Tibial nerve (tissue), 4 donors: ENCODE measurements around the gene P2RY11. TPM values are rescaled to one million over a fixed set of nuclear protein-coding genes. Genes with fewer than 3 reads are reported as not detected.

Source experiments
- DNase-seq, 2 donors: peaks; one replicate each; pipeline ENCODE4 v3.0.0-alpha.2; 2019; ENCODE audit warnings: low spot score in 2 of 2
- H3K27ac ChIP-seq, 4 donors: fragments of 200-600 bp; sonication (generic) in 3 of 4; one replicate each; pipeline ENCODE4 v1.5.1; 2017 to 2019; ENCODE audit warnings: mild to moderate bottlenecking in 1 of 4
- H3K27me3 ChIP-seq, 2 donors: fragments of 200-600 bp; sonication (generic) in 1 of 2; one replicate each; pipeline versions ENCODE4 v1.5.1 to v1.6.0; 2017 to 2019
- H3K36me3 ChIP-seq, 3 donors: fragments of 200-600 bp; sonication (generic); one replicate each; pipeline ENCODE4 v1.5.1; 2018 to 2019
- H3K4me1 ChIP-seq, 4 donors: fragments of 200-600 bp; sonication (generic) in 3 of 4; one replicate each; pipeline ENCODE4 v1.5.1; 2017 to 2019
- H3K4me3 ChIP-seq, 4 donors: fragments of 200-600 bp; sonication (generic) in 3 of 4; one replicate each; pipeline ENCODE4 v1.5.1; 2017 to 2019; ENCODE audit warnings: mild to moderate bottlenecking in 1 of 4, moderate library complexity in 1 of 4
- H3K9me3 ChIP-seq, 4 donors: fragments of 200-600 bp; sonication (generic) in 3 of 4; one replicate each; pipeline ENCODE4 v1.5.1; 2017 to 2019
- EP300 ChIP-seq, 2 donors: sonication (generic); formaldehyde crosslinking; IDR thresholded peaks; one replicate each; pipeline ENCODE4 v1.6.1; 2017; ENCODE audit warnings: antibody characterized with exemption in 2 of 2, mild to moderate bottlenecking in 1 of 2
- POLR2A ChIP-seq, 2 donors: fragments of 450-650 bp; IDR thresholded peaks; one replicate each; pipeline ENCODE4 v1.6.1; 2017; ENCODE audit warnings: antibody characterized with exemption in 2 of 2, mild to moderate bottlenecking in 2 of 2, moderate library complexity in 2 of 2
- WGBS, 2 donors: methylation state at CpG; one replicate each; pipeline ENCODE4 v1.1.5; 2018; 5-methylcytosine and 5-hydroxymethylcytosine counted together
- total RNA-seq, 4 donors: library from RNA; depleted of rRNA; stranded (reverse); fragments of >200 nt; gene quantifications; one replicate each; pipeline ENCODE4 v1.1.0, GENCODE V29; 2016
- TF ChIP-seq, protein P1 (sequence below), 5 experiments: fragments of 200-600 bp in 3 of 5; fragments of 450-650 bp in 2 of 5; sonication (generic) in 3 of 5; IDR thresholded peaks; one replicate each; pipeline ENCODE4 v1.5.1; 2016 to 2019; ENCODE audit warnings: antibody characterized with exemption in 5 of 5, mild to moderate bottlenecking in 3 of 5, moderate library complexity in 2 of 5

Gene P2RY11
- total RNA-seq, 4 donors from 2014 or later = 2.1 to 19.5 (median 4.2) TPM

DNA sequence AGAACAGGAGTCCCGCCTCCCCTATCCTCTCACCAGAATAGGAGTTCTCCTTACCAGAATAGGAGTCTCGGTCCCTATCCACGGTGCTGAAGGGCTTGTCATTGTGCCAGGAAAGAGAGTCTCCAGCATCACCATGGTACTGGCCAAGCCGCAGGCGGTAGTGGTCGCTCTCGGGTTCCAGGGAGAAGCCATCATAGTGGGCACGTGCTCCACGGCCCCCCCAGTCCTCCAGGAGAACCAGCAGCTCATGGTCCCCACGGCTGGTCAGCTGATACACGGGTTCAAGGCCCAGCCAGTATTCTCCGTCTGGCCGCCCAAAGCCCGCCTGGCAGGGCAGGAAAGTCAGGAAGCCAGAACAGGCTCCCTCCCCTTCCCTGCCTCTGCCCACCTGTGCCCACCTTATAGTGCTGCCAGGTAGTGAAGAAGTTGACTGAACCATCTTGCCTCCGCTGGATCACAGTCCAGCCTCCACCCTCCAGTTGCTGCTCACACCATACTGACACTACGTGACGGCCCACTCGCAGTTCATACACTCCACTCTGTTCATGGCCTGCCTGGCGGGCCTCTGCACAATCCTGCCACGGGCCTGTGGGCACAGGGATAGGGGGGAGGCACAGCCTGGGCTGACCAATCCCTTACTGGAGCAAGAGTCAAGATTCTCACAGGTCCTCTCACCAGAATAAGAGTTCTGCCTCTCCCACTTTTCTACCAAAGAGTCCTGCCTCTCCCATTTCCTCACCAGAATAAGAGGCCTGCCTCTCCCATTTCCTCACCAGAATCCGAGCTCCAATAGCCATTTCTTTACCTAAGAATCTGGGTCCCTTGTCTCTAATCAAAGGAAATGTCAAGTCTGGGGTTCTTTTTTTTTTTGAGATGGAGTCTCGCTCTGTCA, 18.0 kb upstream of the P2RY11 start:
- DNase-seq = no peak
- Histone ChIP-seq H3K4me1 (peaks cover 0 to 12% (median 6%) of the 10 kb centered on the region in 4 donors), H3K4me3 (no peak overlapping the region), H3K9me3 (peaks cover 0 to 15% (median 0%) of the 10 kb centered on the region in 4 donors), H3K27ac (no peak overlapping the region), H3K27me3 (no peaks in the 10 kb centered on the region), H3K36me3 (peaks cover 0 to 52% (median 5%) of the 10 kb centered on the region in 3 donors)
- 79 to 80% methylated on average over 22 of the region's 22 CpGs for WGBS, 2 donors
- TF ChIP-seq EP300 (IDR thresholded peaks at IDR 0.05) (no peak), POLR2A (IDR thresholded peaks at IDR 0.05) (no peak)
- TF ChIP-seq, protein P1, sequence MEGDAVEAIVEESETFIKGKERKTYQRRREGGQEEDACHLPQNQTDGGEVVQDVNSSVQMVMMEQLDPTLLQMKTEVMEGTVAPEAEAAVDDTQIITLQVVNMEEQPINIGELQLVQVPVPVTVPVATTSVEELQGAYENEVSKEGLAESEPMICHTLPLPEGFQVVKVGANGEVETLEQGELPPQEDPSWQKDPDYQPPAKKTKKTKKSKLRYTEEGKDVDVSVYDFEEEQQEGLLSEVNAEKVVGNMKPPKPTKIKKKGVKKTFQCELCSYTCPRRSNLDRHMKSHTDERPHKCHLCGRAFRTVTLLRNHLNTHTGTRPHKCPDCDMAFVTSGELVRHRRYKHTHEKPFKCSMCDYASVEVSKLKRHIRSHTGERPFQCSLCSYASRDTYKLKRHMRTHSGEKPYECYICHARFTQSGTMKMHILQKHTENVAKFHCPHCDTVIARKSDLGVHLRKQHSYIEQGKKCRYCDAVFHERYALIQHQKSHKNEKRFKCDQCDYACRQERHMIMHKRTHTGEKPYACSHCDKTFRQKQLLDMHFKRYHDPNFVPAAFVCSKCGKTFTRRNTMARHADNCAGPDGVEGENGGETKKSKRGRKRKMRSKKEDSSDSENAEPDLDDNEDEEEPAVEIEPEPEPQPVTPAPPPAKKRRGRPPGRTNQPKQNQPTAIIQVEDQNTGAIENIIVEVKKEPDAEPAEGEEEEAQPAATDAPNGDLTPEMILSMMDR (IDR thresholded peaks at IDR 0.05) = no peak

DNA sequence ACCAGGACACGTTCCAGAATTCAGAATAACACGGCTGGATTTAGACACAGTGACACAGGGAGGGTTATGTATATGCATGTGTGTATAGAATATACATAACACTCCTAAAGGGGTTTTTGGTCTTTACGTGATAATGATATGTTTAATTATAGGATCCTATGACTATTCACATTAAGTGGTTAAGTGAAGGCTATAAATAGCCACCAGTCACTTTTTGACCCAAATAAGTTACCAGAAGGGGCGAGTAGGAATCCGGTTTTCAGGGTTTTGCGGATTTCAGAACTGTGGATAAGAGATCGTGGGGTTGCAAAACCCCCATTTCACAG, 15.9 kb upstream of the P2RY11 start:
- Histone ChIP-seq H3K9me3 (peaks cover 0 to 8% (median 0%) of the 10 kb centered on the region in 4 donors), H3K27ac (peak overlapping the region in 3 of 4 donors; percentile 58 to 70 (median 62)), H3K27me3 (no peaks in the 10 kb centered on the region), H3K36me3 (peaks cover 0 to 35% (median 5%) of the 10 kb centered on the region in 3 donors), H3K4me1 (peaks cover 0 to 12% (median 6%) of the 10 kb centered on the region in 4 donors), H3K4me3 (peak overlapping the region in 2 of 4 donors; percentile 41 to 61)
- TF ChIP-seq, protein P1 (IDR thresholded peaks at IDR 0.05) = no peak
- no peak for TF ChIP-seq EP300 (IDR thresholded peaks at IDR 0.05)
- no peak for TF ChIP-seq POLR2A (IDR thresholded peaks at IDR 0.05)
- 38 to 41% methylated on average over 7 of the region's 7 CpGs for WGBS, 2 donors
- no peak for DNase-seq

DNA sequence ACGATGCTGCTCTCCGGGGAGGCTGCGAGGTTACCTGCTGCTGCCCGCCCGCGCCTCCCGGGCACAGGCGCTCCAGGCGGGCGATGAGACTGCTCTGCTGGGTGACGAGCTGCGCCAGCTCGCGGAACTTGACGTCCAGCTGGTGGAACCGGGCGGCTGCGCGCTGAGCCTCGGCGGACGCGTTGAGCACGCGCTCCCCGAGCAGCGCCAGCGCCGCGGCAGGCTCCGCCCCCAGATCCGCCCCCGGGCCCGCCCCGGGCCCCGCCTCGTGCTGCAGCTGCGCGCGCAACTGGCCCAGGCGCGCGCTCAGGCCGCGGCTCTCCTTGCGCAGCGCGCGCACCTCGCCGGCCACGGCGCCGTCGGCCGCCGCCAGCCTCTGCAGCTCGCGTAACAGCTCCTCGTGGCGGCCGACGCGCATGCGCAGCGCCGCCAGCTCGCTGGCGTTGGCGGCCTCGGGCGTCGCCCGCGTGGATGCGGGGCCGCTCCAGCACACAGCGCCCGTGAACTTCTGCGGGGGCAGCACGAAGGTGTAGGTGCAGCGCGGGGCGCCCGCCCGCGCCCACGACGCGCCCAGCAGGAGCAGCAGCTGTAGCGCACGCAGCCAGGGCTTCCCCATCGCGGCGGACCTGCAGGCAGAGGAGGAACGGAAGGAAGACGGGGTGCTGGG, 15.4 kb upstream of the P2RY11 start:
- peak overlapping the region; percentile 41 to 61 (median 57) for H3K4me3 ChIP-seq
- WGBS, 2 donors = 5 to 6% methylated on average over 61 to 64 of the region's 97 CpGs
- peaks cover 0 to 12% (median 6%) of the 10 kb centered on the region in 4 donors for H3K4me1 ChIP-seq
- no peaks in the 10 kb centered on the region for H3K27me3 ChIP-seq
- peak; percentile 58 to 67 for DNase-seq
- peaks cover 0 to 3% (median 0%) of the 10 kb centered on the region in 4 donors for H3K9me3 ChIP-seq
- H3K27ac ChIP-seq = peak overlapping the region in 3 of 4 donors; percentile 70 to 83 (median 72)
- TF ChIP-seq POLR2A (IDR thresholded peaks at IDR 0.05) = peak in 1 of 2 donors; percentile 42
- peak in 1 of 2 donors; percentile 37 for TF ChIP-seq EP300 (IDR thresholded peaks at IDR 0.05)
- TF ChIP-seq, protein P1 (IDR thresholded peaks at IDR 0.05) = peak in 2 of 5 experiments; percentile 27 to 36
- peaks cover 0 to 30% (median 5%) of the 10 kb centered on the region in 3 donors for H3K36me3 ChIP-seq

DNA sequence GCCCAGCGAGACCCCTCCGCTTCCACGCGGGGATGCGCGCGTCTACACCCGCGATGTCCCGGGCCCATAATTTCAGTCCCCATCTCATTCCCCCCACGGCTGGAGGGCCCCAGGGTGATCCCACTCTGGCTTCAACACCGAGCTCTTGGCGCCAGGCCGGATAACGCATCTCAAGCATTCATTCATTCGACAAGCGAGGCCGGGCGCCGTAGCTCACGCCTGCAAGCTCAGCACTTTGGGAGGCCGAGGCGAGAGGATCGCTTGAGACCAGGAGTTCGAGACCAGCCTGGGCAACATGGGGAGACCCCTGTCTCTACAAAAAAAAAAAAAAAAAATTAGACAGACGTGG, 14.9 kb upstream of the P2RY11 start:
- Histone ChIP-seq H3K27ac (peak overlapping the region in 3 of 4 donors; percentile 67 to 83 (median 72)), H3K4me1 (peaks cover 0 to 12% (median 6%) of the 10 kb centered on the region in 4 donors), H3K36me3 (peaks cover 0 to 25% (median 1%) of the 10 kb centered on the region in 3 donors), H3K27me3 (no peaks in the 10 kb centered on the region), H3K4me3 (peak overlapping the region; percentile 41 to 61 (median 57)), H3K9me3 (no peaks in the 10 kb centered on the region)
- DNase-seq = no peak
- TF ChIP-seq EP300 (IDR thresholded peaks at IDR 0.05) (no peak), POLR2A (IDR thresholded peaks at IDR 0.05) (no peak)
- TF ChIP-seq, protein P1 (IDR thresholded peaks at IDR 0.05) = no peak
- 28 to 29% methylated on average over 25 to 26 of the region's 26 CpGs for WGBS, 2 donors
